CD14-positive monocyte (primary cell): ENCODE results near the gene EGF. TPM values are rescaled to one million over a fixed set of nuclear protein-coding genes. Genes with fewer than 3 reads are reported as not detected.

Source experiments
- DNase-seq, 3 donors: peaks; one replicate each; pipeline ENCODE4 v3.0.0-alpha.2; 2011 to 2022
- H2AFZ ChIP-seq: 2 replicates; pipeline ENCODE4 v1.6.0; 2012; ENCODE audit warnings: mild to moderate bottlenecking, low read depth, low read length, inconsistent platforms; ENCODE audit not compliant: insufficient read depth, poor library complexity, severe bottlenecking
- H3K27ac ChIP-seq, 2 donors: 1 replicate in 1 of 2; 2 replicates in 1 of 2; pipeline ENCODE4 v1.5.1; 2012 to 2013; ENCODE audit warnings: low read length in 2 of 2, control low read depth in 1 of 2, inconsistent platforms in 1 of 2, low read depth in 1 of 2, mild to moderate bottlenecking in 1 of 2
- H3K27me3 ChIP-seq, 2 donors: one replicate each; pipeline versions ENCODE4 v1.6.0 to v1.6.1; 2011 to 2013; ENCODE audit warnings: low read length in 2 of 2; ENCODE audit not compliant: control insufficient read depth in 2 of 2, insufficient read depth in 2 of 2
- H3K36me3 ChIP-seq, 2 donors: replicated peaks in 1 of 2; 1 replicate in 1 of 2; 2 replicates in 1 of 2; pipeline versions ENCODE4 v1.5.1 to v1.6.1; 2012 to 2013; ENCODE audit warnings: low read length in 2 of 2, control low read depth in 1 of 2, inconsistent platforms in 1 of 2, mild to moderate bottlenecking in 1 of 2; ENCODE audit not compliant: insufficient read depth in 2 of 2, control insufficient read depth in 1 of 2
- H3K4me1 ChIP-seq, 2 donors: 1 replicate in 1 of 2; 2 replicates in 1 of 2; pipeline versions ENCODE4 v1.5.1 to v1.6.1; 2012 to 2013; ENCODE audit warnings: low read length in 2 of 2, control low read depth in 1 of 2, inconsistent platforms in 1 of 2, mild to moderate bottlenecking in 1 of 2, moderate library complexity in 1 of 2; ENCODE audit not compliant: insufficient read depth in 2 of 2, control insufficient read depth in 1 of 2
- H3K4me2 ChIP-seq: replicated peaks from 2 replicates; pipeline ENCODE3; 2012; ENCODE audit warnings: low read length, moderate library complexity, mild to moderate bottlenecking; ENCODE audit not compliant: poor library complexity, severe bottlenecking; ENCODE audit errors: extremely low read depth
- H3K4me3 ChIP-seq, 3 experiments: fragments of 200-600 bp in 1 of 3; sonication (generic) in 1 of 3; replicated peaks in 1 of 3; 1 replicate in 2 of 3; 2 replicates in 1 of 3; pipeline ENCODE4 v1.5.1; 2011 to 2013; ENCODE audit warnings: low read length in 3 of 3, mild to moderate bottlenecking in 3 of 3, control low read depth in 2 of 3, low read depth in 2 of 3, inconsistent platforms in 1 of 3, moderate library complexity in 1 of 3
- H3K79me2 ChIP-seq: 2 replicates; pipeline ENCODE4 v1.6.0; 2012; ENCODE audit warnings: mild to moderate bottlenecking, control low read depth, inconsistent platforms, low read length, moderate library complexity; ENCODE audit not compliant: insufficient read depth
- H3K9ac ChIP-seq: 2 replicates; pipeline ENCODE4 v1.6.0; 2017; ENCODE audit warnings: low read length, mild to moderate bottlenecking; ENCODE audit not compliant: insufficient read depth, poor library complexity, severe bottlenecking
- H3K9me3 ChIP-seq, 2 donors: replicated peaks in 1 of 2; 1 replicate in 1 of 2; 2 replicates in 1 of 2; pipeline versions ENCODE4 v1.5.1 to v1.6.1; 2012 to 2013; ENCODE audit warnings: low read length in 2 of 2, control low read depth in 1 of 2; ENCODE audit not compliant: control insufficient read depth in 1 of 2, insufficient read depth in 1 of 2
- H4K20me1 ChIP-seq: 2 replicates; pipeline ENCODE4 v1.6.0; 2012; ENCODE audit warnings: mild to moderate bottlenecking, low read length, control low read depth, moderate library complexity; ENCODE audit not compliant: insufficient read depth
- H3K27ac Mint-ChIP-seq, 7 donors: one replicate each; pipeline ENCODE4 v1.8.0; 2020; ENCODE audit warnings: mild to moderate bottlenecking in 7 of 7, mixed read lengths in 7 of 7, moderate library complexity in 6 of 7, inconsistent platforms in 2 of 7
- H3K27me3 Mint-ChIP-seq, 3 donors: one replicate each; pipeline ENCODE4 v1.8.0; 2021 to 2022; ENCODE audit warnings: low read depth in 3 of 3, mild to moderate bottlenecking in 3 of 3, mixed read lengths in 3 of 3, moderate library complexity in 3 of 3, inconsistent platforms in 1 of 3
- H3K36me3 Mint-ChIP-seq, 2 donors: one replicate each; pipeline ENCODE4 v1.8.0; 2020; ENCODE audit warnings: mixed read lengths in 2 of 2, inconsistent platforms in 1 of 2, mild to moderate bottlenecking in 1 of 2
- H3K4me1 Mint-ChIP-seq: one replicate; pipeline ENCODE4 v1.8.0; 2020; ENCODE audit warnings: mild to moderate bottlenecking, mixed read lengths
- H3K4me3 Mint-ChIP-seq, 2 donors: one replicate each; pipeline ENCODE4 v1.8.0; 2020; ENCODE audit warnings: mild to moderate bottlenecking in 2 of 2, mixed read lengths in 2 of 2, moderate library complexity in 1 of 2
- H3K9me3 Mint-ChIP-seq, 7 donors: one replicate each; pipeline ENCODE4 v1.8.0; 2020 to 2022; ENCODE audit warnings: mixed read lengths in 7 of 7, mild to moderate bottlenecking in 6 of 7, moderate library complexity in 6 of 7, inconsistent platforms in 2 of 7
- WGBS: methylation state at CpG from one replicate; pipeline ENCODE4 v1.1.5; 2013; ENCODE audit warnings: missing lambda C conversion rate; ENCODE audit not compliant: insufficient coverage; 5-methylcytosine and 5-hydroxymethylcytosine counted together
- intact Hi-C, 2 donors: fragments of 100-400 bp; cut with micrococcal nuclease; formaldehyde crosslinking; loops; one replicate each; pipeline versions ENCODE4 v1.15.0 to v1.15.1; 2023
- polyA plus RNA-seq, 3 donors: library from polyadenylated mRNA; depleted of rRNA in 1 of 3; unstranded in 2 of 3; stranded (reverse) in 1 of 3; fragments of 300-500 nt in 2 of 3; fragments of >200 nt in 1 of 3; fragmentation: Illumina TruSeq in 2 of 3; gene quantifications; 1 replicate in 2 of 3; 2 replicates in 1 of 3; pipeline ENCODE4 v1.2.3, GENCODE V29; 2012 to 2021
- TF ChIP-seq, protein P1 (sequence below): fragments of 200-600 bp; IDR thresholded peaks from one replicate; pipeline ENCODE4 v1.8.0; 2022; ENCODE audit warnings: antibody characterized with exemption, mild to moderate bottlenecking

EGF gene
- polyA plus RNA-seq, 3 donors: 0.17 to 4.8 TPM; not detected in 1

DNA sequence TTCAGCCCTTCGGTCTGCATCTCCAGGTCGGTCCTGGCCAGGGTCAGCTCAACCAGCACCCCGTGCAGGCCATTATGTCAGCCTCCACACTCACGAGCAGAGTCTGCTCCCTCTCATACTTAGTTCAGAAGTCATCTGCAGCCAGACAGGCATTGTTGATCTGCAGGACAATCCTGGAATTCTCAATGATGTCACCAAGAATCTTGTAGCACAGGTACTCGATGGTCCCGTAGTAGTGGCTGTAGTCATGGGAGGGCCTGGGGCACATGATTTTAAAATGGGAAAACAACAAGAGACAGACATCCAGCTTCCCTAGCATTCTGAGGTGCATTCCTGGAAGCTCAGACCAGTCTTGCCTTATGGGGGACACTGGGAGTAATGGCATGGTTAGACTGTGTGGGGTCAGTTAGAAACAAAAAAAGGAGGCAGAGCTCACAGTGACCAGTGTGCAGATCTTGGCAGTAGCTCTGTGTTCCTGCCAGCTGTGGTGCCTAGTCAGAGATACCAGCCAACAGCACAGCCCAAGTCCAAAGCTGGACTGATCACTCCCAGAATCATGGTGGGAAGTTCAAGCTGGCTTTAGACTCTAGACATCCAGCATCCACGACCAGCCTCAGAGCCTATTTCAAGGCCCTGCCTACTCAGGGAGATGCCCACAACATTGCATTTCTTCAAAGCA, 32.9 kb upstream of the EGF start:
- Histone ChIP-seq H3K27me3 (no peaks in the 10 kb centered on the region), H3K9ac (no peak overlapping the region), H3K79me2 (no peaks in the 10 kb centered on the region), H2AFZ (no peak overlapping the region), H3K4me2 (no peak overlapping the region), H3K27ac (no peak overlapping the region), H3K36me3 (no peaks in the 10 kb centered on the region), H4K20me1 (no peaks in the 10 kb centered on the region), H3K4me3 (no peak overlapping the region), H3K9me3 (no peaks in the 10 kb centered on the region), H3K4me1 (no peaks in the 10 kb centered on the region)
- DNase-seq: no peak
- H3K4me1 Mint-ChIP-seq: no peaks in the 10 kb centered on the region
- peaks cover 0 to 3% (median 2%) of the 10 kb centered on the region in 7 donors for H3K9me3 Mint-ChIP-seq
- no peaks in the 10 kb centered on the region for H3K36me3 Mint-ChIP-seq
- H3K27me3 Mint-ChIP-seq: peaks cover 0 to 4% (median 2%) of the 10 kb centered on the region in 3 donors
- intact Hi-C loops: no loop called here
- H3K4me3 Mint-ChIP-seq: no peak overlapping the region
- H3K27ac Mint-ChIP-seq: no peak overlapping the region
- TF ChIP-seq, protein P1, sequence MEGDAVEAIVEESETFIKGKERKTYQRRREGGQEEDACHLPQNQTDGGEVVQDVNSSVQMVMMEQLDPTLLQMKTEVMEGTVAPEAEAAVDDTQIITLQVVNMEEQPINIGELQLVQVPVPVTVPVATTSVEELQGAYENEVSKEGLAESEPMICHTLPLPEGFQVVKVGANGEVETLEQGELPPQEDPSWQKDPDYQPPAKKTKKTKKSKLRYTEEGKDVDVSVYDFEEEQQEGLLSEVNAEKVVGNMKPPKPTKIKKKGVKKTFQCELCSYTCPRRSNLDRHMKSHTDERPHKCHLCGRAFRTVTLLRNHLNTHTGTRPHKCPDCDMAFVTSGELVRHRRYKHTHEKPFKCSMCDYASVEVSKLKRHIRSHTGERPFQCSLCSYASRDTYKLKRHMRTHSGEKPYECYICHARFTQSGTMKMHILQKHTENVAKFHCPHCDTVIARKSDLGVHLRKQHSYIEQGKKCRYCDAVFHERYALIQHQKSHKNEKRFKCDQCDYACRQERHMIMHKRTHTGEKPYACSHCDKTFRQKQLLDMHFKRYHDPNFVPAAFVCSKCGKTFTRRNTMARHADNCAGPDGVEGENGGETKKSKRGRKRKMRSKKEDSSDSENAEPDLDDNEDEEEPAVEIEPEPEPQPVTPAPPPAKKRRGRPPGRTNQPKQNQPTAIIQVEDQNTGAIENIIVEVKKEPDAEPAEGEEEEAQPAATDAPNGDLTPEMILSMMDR: no peak
- 93% methylated on average over 6 of the region's 7 CpGs for WGBS

DNA sequence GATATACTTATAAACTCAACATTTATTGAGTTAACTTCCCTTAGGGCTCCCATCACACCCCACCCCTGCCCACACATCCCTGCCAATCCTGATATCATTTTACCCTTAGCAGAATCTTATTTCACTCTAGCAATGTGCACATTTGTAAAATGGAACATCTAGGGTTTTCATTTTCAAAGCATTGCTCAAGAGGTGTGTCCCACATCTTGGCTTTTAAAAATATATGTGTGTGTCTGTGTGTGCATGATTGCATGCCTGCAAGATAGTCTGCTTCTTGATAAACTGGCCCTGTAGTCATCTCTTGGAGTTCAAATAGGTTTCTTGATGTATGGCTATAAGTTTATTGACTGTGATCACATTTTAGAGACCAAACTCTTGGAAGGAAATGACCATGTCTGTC, 26.4 kb upstream of the EGF start:
- DNase-seq: no peak
- Histone ChIP-seq H3K9ac (no peak overlapping the region), H3K4me1 (no peaks in the 10 kb centered on the region), H3K36me3 (no peaks in the 10 kb centered on the region), H3K27ac (no peak overlapping the region), H3K27me3 (no peaks in the 10 kb centered on the region), H3K79me2 (no peaks in the 10 kb centered on the region), H4K20me1 (no peaks in the 10 kb centered on the region), H3K4me2 (no peak overlapping the region), H3K4me3 (no peak overlapping the region), H2AFZ (no peak overlapping the region), H3K9me3 (no peaks in the 10 kb centered on the region)
- Mint-ChIP-seq H3K27me3 (peaks cover 0 to 2% (median 0%) of the 10 kb centered on the region in 3 donors), H3K27ac (no peak overlapping the region), H3K9me3 (no peaks in the 10 kb centered on the region), H3K36me3 (no peaks in the 10 kb centered on the region), H3K4me1 (no peaks in the 10 kb centered on the region), H3K4me3 (no peak overlapping the region)
- intact Hi-C loops: no loop called here
- TF ChIP-seq, protein P1: no peak
